Measurements from ENCODE around the gene UBIAD1.

The UBIAD1 gene

DNA sequence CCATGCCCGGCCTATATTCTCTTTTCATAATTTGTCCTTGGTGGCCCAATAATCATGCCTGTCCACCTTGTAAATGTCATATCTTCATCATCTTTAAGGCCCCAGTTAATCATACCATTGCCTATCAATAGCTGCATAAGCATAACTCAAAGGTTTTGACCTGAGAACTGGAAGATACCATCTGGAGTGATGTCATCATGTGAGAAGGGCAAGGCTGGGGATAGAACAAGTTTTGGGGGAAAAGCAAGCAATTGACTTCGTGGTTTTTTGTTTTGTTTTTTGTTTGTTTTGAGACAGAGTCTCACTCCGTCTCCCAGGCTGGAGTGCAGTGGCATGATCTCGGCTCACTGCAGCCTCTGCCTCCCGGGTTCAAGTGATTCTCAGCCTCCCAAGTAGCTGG, 6.2 kb downstream of the UBIAD1 start:
- DNase-seq (ENCODE audit: extremely low spot score), result no peak
- TF ChIP-seq BHLHE40 (IDR thresholded peaks at IDR 0.05; ENCODE audit: borderline replicate concordance) (no peak), CTBP1 (IDR thresholded peaks at IDR 0.05; ENCODE audit: borderline replicate concordance) (no peak), TARDBP (IDR thresholded peaks at IDR 0.05) (no peak)
- TF ChIP-seq, protein P1, sequence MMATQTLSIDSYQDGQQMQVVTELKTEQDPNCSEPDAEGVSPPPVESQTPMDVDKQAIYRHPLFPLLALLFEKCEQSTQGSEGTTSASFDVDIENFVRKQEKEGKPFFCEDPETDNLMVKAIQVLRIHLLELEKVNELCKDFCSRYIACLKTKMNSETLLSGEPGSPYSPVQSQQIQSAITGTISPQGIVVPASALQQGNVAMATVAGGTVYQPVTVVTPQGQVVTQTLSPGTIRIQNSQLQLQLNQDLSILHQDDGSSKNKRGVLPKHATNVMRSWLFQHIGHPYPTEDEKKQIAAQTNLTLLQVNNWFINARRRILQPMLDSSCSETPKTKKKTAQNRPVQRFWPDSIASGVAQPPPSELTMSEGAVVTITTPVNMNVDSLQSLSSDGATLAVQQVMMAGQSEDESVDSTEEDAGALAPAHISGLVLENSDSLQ (IDR thresholded peaks at IDR 0.05), result no peak
- POLR2A ChIA-PET, result interaction anchor here (0.9 kb wide), 1 partner anchor 17 kb away, joined by 3 read pairs; the partner anchor contains the start of gene MTOR
- CTCF ChIA-PET, result no interaction called here

DNA sequence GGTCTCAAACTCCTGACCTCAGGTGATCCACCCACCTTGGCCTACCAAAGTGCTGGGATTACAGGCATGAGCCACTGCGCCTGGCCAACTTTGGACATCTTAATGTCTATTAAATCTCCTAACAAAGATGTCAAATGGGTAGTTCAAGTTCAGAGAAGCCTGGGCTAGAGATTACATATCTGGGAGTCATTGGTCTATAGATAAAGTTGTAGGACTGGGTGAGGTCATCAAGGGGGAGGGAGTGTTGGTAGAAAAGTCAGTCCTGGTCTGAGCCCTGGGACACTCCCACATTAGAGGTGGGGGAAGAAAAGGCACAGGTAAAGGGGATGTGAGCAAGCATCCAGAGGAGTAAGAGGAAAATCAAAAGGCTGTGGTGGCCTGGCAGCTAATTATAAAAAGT, 6.6 kb downstream of the UBIAD1 start:
- TF ChIP-seq FOXK2 (IDR thresholded peaks at IDR 0.05), result no peak
- TF ChIP-seq ARNT (IDR thresholded peaks at IDR 0.05), result no peak
- no peak for TF ChIP-seq L3MBTL2 (conservative IDR thresholded peaks at IDR 0.05)
- no peak for TF ChIP-seq BHLHE40 (IDR thresholded peaks at IDR 0.05; ENCODE audit: borderline replicate concordance)
- no peak for TF ChIP-seq TARDBP (IDR thresholded peaks at IDR 0.05)
- TF ChIP-seq SP1 (IDR thresholded peaks at IDR 0.05), result no peak
- no peak for TF ChIP-seq NFRKB (IDR thresholded peaks at IDR 0.05)
- TF ChIP-seq ZNF384 (IDR thresholded peaks at IDR 0.05), result no peak
- TF ChIP-seq, protein P1 (IDR thresholded peaks at IDR 0.05), result no peak
- TF ChIP-seq FOXM1 (IDR thresholded peaks at IDR 0.05; ENCODE audit: borderline replicate concordance), result no peak
- no peak for TF ChIP-seq SUZ12 (IDR thresholded peaks at IDR 0.05)
- TF ChIP-seq ELF4 (IDR thresholded peaks at IDR 0.05), result no peak
- TF ChIP-seq CTBP1 (IDR thresholded peaks at IDR 0.05; ENCODE audit: borderline replicate concordance), result no peak
- no peak for TF ChIP-seq HDGF (IDR thresholded peaks at IDR 0.05; ENCODE audit: borderline replicate concordance)
- ChIA-PET CTCF (no interaction called here), POLR2A (interaction anchor here (0.9 kb wide), 1 partner anchor 17 kb away, joined by 3 read pairs; the partner anchor contains the start of gene MTOR)
- no peak for DNase-seq (ENCODE audit: extremely low spot score)

DNA sequence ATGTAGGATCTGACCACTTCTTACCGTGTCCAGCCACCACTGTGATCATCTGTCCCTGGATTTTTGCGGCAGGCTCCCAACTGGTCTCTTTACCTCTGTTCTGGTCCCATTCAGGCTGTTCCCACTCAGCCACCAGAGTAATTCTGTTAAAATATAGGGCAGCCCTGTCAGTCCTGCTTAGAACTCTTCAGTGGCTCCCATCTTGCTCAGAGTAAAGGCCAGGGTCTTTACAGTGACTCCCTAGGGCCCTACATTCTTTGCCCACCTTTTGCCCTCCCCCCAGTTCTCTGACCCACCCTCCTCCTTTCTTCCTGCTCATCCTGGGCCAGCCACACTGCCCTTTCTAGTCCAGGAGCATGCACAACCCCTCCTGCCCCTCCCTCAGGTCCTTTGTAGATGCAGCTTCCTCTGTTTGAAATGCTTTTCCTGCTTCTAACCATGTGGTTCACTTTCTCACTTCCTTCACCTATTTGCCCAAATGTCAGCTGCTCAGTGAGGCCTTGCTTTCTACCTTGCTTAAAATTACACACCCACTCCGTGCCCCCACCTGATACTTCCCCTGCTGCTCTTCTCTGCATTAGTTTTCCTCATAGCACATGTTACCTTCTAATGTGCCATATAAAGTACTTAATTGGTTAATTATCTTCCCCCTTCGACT, 7.8 kb downstream of the UBIAD1 start:
- POLR2A ChIA-PET, result interaction anchor here (0.8 to 1.2 kb wide), 2 partner anchors 18 kb away, joined by 3 read pairs; partner anchors contain the start of gene MTOR

DNA sequence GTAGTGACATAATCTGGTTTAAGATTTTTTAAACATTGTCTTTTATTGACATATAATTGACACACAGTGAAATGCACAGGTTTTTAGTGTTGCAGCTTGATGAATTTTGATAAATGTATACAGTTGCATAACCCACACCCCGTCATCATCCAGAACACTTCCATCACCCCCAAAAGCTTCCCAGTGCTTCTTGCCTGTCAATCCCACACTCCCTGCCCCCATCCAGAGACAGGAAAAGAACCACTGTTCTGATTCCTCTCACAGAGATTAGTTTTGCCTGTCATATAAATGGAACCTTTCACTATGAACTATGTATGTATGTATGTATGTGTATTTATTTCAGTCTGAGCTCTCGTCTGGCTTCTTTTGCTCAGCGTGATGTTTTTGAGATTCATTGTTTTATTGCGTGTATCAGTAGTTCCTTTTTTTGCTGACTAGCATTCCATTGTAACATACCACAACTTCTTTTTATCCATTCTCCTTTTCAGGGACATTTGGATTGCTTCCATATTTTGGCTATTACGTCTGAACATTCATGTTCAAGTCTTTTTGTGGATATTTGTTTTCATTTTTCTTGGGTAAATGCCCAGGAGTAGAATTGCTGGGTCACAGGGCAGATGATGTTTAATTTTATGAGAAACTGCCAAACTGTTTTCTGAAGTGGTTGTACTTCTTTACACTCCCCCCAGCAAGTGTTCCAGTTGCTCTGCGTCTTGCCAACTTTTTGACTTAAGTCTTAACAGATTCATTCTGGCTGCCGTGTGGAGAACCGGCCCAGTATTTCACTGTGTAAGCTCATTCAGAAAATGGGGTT, 8.7 kb downstream of the UBIAD1 start:
- no peak for DNase-seq (ENCODE audit: extremely low spot score)
- ChIA-PET POLR2A (interaction anchor here (1.2 kb wide), 1 partner anchor 19 kb away, joined by 3 read pairs; no protein-coding TSS in a partner anchor), CTCF (interaction anchor here (0.6 kb wide), 1 partner anchor 10 kb away, joined by 3 read pairs; no protein-coding TSS in a partner anchor)
- TF ChIP-seq ARNT (IDR thresholded peaks at IDR 0.05) (no peak), SP1 (IDR thresholded peaks at IDR 0.05) (no peak), BHLHE40 (IDR thresholded peaks at IDR 0.05; ENCODE audit: borderline replicate concordance) (no peak), FOXK2 (IDR thresholded peaks at IDR 0.05) (no peak), LEF1 (IDR thresholded peaks at IDR 0.05; ENCODE audit: borderline replicate concordance) (no peak), TARDBP (IDR thresholded peaks at IDR 0.05) (no peak), FOXA1 (IDR thresholded peaks at IDR 0.05) (no peak), ELF4 (IDR thresholded peaks at IDR 0.05) (no peak), NFRKB (IDR thresholded peaks at IDR 0.05) (no peak), CTBP1 (IDR thresholded peaks at IDR 0.05; ENCODE audit: borderline replicate concordance) (no peak)
- TF ChIP-seq, protein P1 (IDR thresholded peaks at IDR 0.05), result no peak

More for the DNA sequence above, 7.8 kb downstream of the UBIAD1 start:
- CTCF ChIA-PET, result no interaction called here
- no peak for TF ChIP-seq FOXK2 (IDR thresholded peaks at IDR 0.05)
- no peak for TF ChIP-seq TARDBP (IDR thresholded peaks at IDR 0.05)
- no peak for TF ChIP-seq L3MBTL2 (conservative IDR thresholded peaks at IDR 0.05)
- no peak for TF ChIP-seq FOXA1 (IDR thresholded peaks at IDR 0.05)
- no peak for TF ChIP-seq SP1 (IDR thresholded peaks at IDR 0.05)
- TF ChIP-seq FOXM1 (IDR thresholded peaks at IDR 0.05; ENCODE audit: borderline replicate concordance), result no peak
- DNase-seq (ENCODE audit: extremely low spot score), result no peak

DNA sequence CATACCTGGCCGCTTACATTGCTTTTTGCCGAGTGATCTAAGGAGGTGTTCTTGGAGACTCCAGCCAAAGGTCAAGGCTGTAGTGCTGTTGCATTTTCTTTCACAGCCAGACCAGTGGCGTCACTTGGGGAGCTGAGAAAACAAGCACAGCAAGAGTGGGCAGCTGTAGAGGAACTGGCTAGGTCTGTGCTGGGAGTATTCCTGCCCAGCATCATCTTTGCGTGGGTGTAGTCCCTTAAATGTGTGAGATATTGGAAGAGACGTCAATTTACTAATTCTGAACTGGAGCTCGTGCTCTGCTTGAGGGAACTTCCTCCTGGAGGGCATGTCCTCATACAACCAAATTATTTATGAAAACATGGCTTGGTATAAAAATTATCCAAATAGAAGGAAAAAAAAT, 10.2 kb downstream of the UBIAD1 start:
- ChIA-PET POLR2A (interaction anchor here (1.4 kb wide), 1 partner anchor 10 kb away, joined by 7 read pairs; the partner anchor contains the start of gene UBIAD1), CTCF (no interaction called here)
- DNase-seq (ENCODE audit: extremely low spot score), result no peak
- TF ChIP-seq SP1 (IDR thresholded peaks at IDR 0.05), result no peak
- TF ChIP-seq TARDBP (IDR thresholded peaks at IDR 0.05), result no peak
- TF ChIP-seq, protein P1 (IDR thresholded peaks at IDR 0.05), result no peak
- no peak for TF ChIP-seq BHLHE40 (IDR thresholded peaks at IDR 0.05; ENCODE audit: borderline replicate concordance)
- TF ChIP-seq L3MBTL2 (conservative IDR thresholded peaks at IDR 0.05), result no peak
- TF ChIP-seq FOXA1 (IDR thresholded peaks at IDR 0.05), result no peak
- no peak for TF ChIP-seq FOXK2 (IDR thresholded peaks at IDR 0.05)
- no peak for TF ChIP-seq FOXM1 (IDR thresholded peaks at IDR 0.05; ENCODE audit: borderline replicate concordance)
- no peak for TF ChIP-seq HDGF (IDR thresholded peaks at IDR 0.05; ENCODE audit: borderline replicate concordance)
- TF ChIP-seq NFRKB (IDR thresholded peaks at IDR 0.05), result no peak
